Stimulated activated CD8-positive, alpha-beta memory T cell treated with anti-CD3 and anti-CD28 coated beads, Interleukin-2, amount 100 ng/mL, for 1 hour (primary cell): ENCODE data around the gene AMPD2.
"Not testable (repeated sequence)": the region's sequence is repeated elsewhere in the genome, so short reads cannot be mapped to it uniquely, and the experiment has no call there.

Experiments used
- DNase-seq, 2 donors: peaks; one replicate each; pipeline ENCODE4 v3.0.0-alpha.2; 2020; ENCODE audit warnings: low read depth in 2 of 2

AMPD2 gene

GRCh38 chr1:109678637-109679036 is 59.0 kb downstream of the AMPD2 start:
- not testable (repeated sequence) for DNase-seq
